Panc1 (cell line): ENCODE results near the gene MSANTD2.

Experiments
- CTCF ChIP-seq: fragments of 450-650 bp; IDR thresholded peaks from 2 replicates; pipeline ENCODE4 v1.5.1; 2017; ENCODE audit warnings: mild to moderate bottlenecking
- POLR2AphosphoS5 ChIP-seq: IDR thresholded peaks from 2 replicates; pipeline ENCODE4 v1.6.1; 2012; ENCODE audit warnings: mild to moderate bottlenecking, low read depth, low read length, moderate library complexity
- REST ChIP-seq, 2 experiments: IDR thresholded peaks; 2 replicates each; pipeline ENCODE4 v1.6.1; 2011 to 2012; ENCODE audit warnings: low read depth in 2 of 2, control low read depth in 1 of 2, low read length in 1 of 2, mild to moderate bottlenecking in 1 of 2, moderate library complexity in 1 of 2; ENCODE audit not compliant: insufficient read depth in 1 of 2
- SIN3A ChIP-seq: IDR thresholded peaks from 2 replicates; pipeline ENCODE4 v1.6.1; 2012; ENCODE audit warnings: low read depth, mild to moderate bottlenecking, low read length, moderate library complexity, borderline replicate concordance; ENCODE audit not compliant: insufficient read depth

- TF ChIP-seq CTCF = no peak
- TF ChIP-seq REST (IDR thresholded peaks at IDR 0.05; ENCODE audit: insufficient read depth in 1 of 2, low read depth in 2 of 2, low read length in 1 of 2) = no peak
- no peak for TF ChIP-seq POLR2AphosphoS5
- TF ChIP-seq SIN3A = no peak
Observed at GRCh38 chr11:124760806-124761205, 39.4 kb downstream of the MSANTD2 start.
